Measurements from ENCODE around the gene S100A7A. TPM values are rescaled to one million over a fixed set of nuclear protein-coding genes. Genes with fewer than 3 reads are reported as not detected.

The S100A7A gene
- total and polyA plus RNA-seq, 10 donors: not detected

DNA sequence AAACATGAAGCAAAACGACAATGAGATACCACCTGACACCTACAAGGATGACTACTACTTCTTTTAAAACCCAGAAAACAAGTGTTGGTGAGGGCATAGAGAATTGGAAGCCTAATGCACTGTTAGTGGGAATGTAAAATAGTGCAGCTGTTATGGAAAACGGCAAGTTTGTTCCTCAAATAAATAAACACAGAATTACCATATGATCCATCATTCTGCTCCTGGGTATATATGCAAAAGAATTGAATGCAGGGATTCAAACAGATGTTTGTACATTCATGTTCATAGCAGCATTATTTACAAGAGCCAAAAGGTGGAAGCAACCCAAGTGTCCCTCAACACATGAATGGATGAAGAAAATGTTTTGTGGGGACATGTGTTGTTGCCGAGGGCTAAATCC, 24.1 kb upstream of the S100A7A start:
- Histone ChIP-seq H3K4me1 (peaks cover 0 to 24% (median 0%) of the 10 kb centered on the region in 6 donors), H3K27ac (peak overlapping the region in 6 of 8 donors; percentile 75 to 95 (median 88)), H3K36me3 (no peaks in the 10 kb centered on the region), H3K4me3 (peak overlapping the region in 2 of 8 donors; percentile 47 to 65), H3K9me3 (no peaks in the 10 kb centered on the region), H3K27me3 (replicated peaks in 1 of 7) (peaks cover 0 to 61% (median 0%) of the 10 kb centered on the region in 7 donors)
- WGBS, 5 donors: 55 to 78% (median 70%) methylated on average over 3 of the region's 3 CpGs
- TF ChIP-seq, protein P1, sequence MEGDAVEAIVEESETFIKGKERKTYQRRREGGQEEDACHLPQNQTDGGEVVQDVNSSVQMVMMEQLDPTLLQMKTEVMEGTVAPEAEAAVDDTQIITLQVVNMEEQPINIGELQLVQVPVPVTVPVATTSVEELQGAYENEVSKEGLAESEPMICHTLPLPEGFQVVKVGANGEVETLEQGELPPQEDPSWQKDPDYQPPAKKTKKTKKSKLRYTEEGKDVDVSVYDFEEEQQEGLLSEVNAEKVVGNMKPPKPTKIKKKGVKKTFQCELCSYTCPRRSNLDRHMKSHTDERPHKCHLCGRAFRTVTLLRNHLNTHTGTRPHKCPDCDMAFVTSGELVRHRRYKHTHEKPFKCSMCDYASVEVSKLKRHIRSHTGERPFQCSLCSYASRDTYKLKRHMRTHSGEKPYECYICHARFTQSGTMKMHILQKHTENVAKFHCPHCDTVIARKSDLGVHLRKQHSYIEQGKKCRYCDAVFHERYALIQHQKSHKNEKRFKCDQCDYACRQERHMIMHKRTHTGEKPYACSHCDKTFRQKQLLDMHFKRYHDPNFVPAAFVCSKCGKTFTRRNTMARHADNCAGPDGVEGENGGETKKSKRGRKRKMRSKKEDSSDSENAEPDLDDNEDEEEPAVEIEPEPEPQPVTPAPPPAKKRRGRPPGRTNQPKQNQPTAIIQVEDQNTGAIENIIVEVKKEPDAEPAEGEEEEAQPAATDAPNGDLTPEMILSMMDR (IDR thresholded peaks at IDR 0.05 in 8 of 11, conservative IDR thresholded peaks at IDR 0.05 in 3 of 11): no peak
- TF ChIP-seq POLR2A (IDR thresholded peaks at IDR 0.05) (no peak), POLR2AphosphoS5 (IDR thresholded peaks at IDR 0.05) (no peak)
- DNase-seq: no peak
- intact Hi-C loops (cut with DNase I; ENCODE audit: low total_unique reads): no loop called here

GRCh38 chr1:153392822-153393221, 23.5 kb upstream of the S100A7A start:
- Histone ChIP-seq H3K36me3 (no peaks in the 10 kb centered on the region), H3K27ac (peak overlapping the region in 7 of 8 donors; percentile 20 to 95 (median 86)), H3K4me1 (peaks cover 0 to 22% (median 0%) of the 10 kb centered on the region in 6 donors), H3K4me3 (peak overlapping the region in 1 of 8 donors; percentile 65), H3K27me3 (replicated peaks in 1 of 7) (peaks cover 0 to 64% (median 0%) of the 10 kb centered on the region in 7 donors), H3K9me3 (no peaks in the 10 kb centered on the region)
- 67 to 92% (median 81%) methylated on average over 3 of the region's 3 CpGs for WGBS, 5 donors
- TF ChIP-seq, protein P1 (IDR thresholded peaks at IDR 0.05 in 8 of 11, conservative IDR thresholded peaks at IDR 0.05 in 3 of 11): no peak
- intact Hi-C loops (cut with DNase I; ENCODE audit: low total_unique reads): no loop called here
- DNase-seq: no peak

GRCh38 chr1:153393926-153394325, 22.4 kb upstream of the S100A7A start:
- DNase-seq: peak; percentile 87
- Histone ChIP-seq H3K36me3 (no peaks in the 10 kb centered on the region), H3K4me3 (peak overlapping the region in 1 of 8 donors; percentile 65), H3K4me1 (peaks cover 0 to 23% (median 0%) of the 10 kb centered on the region in 6 donors), H3K9me3 (no peaks in the 10 kb centered on the region), H3K27me3 (replicated peaks in 1 of 7) (peaks cover 0 to 75% (median 0%) of the 10 kb centered on the region in 7 donors), H3K27ac (peak overlapping the region in 6 of 8 donors; percentile 75 to 95 (median 88))
- 62 to 80% (median 71%) methylated on average over 6 of the region's 6 CpGs for WGBS, 5 donors
- TF ChIP-seq POLR2AphosphoS5 (IDR thresholded peaks at IDR 0.05) (peak; percentile 55 to 82 (median 58)), POLR2A (IDR thresholded peaks at IDR 0.05) (no peak)
- TF ChIP-seq, protein P1 (IDR thresholded peaks at IDR 0.05 in 8 of 11, conservative IDR thresholded peaks at IDR 0.05 in 3 of 11): peak in 6 of 11 experiments; percentile 21 to 69 (median 53)
- intact Hi-C loops (cut with DNase I; ENCODE audit: low total_unique reads): no loop called here

GRCh38 chr1:153394391-153394790, 21.9 kb upstream of the S100A7A start:
- Histone ChIP-seq H3K9me3 (no peaks in the 10 kb centered on the region), H3K27me3 (replicated peaks in 1 of 7) (peaks cover 0 to 75% (median 0%) of the 10 kb centered on the region in 7 donors), H3K36me3 (no peaks in the 10 kb centered on the region), H3K4me3 (peak overlapping the region in 1 of 8 donors; percentile 65), H3K4me1 (peaks cover 0 to 23% (median 0%) of the 10 kb centered on the region in 6 donors), H3K27ac (peak overlapping the region in 6 of 8 donors; percentile 75 to 95 (median 88))
- no peak for TF ChIP-seq POLR2AphosphoS5 (IDR thresholded peaks at IDR 0.05)
- WGBS, 5 donors: 72 to 88% (median 75%) methylated on average over 5 of the region's 5 CpGs
- DNase-seq: no peak
- intact Hi-C loops (cut with DNase I; ENCODE audit: low total_unique reads): no loop called here
